Cardiac fibroblast (primary cell): ENCODE data around the gene TGM2.

ENCODE experiments used
- DNase-seq, 2 donors: peaks; one replicate each; pipeline versions ENCODE4 v3.0.0 to v3.0.0-alpha.2; 2010; ENCODE audit warnings: low read depth in 2 of 2
- H3K4me3 ChIP-seq, 2 donors: replicated peaks in 1 of 2; 1 replicate in 1 of 2; 2 replicates in 1 of 2; pipeline ENCODE4 v1.5.1; 2011; ENCODE audit warnings: low read depth in 2 of 2, low read length in 2 of 2, mild to moderate bottlenecking in 2 of 2, moderate library complexity in 1 of 2
- CTCF ChIP-seq: IDR thresholded peaks from one replicate; pipeline ENCODE4 v1.5.1; 2011; ENCODE audit warnings: low read depth, mild to moderate bottlenecking, low read length, inconsistent platforms

The TGM2 gene

GRCh38 chr20:38205001-38205400 lies 39.9 kb upstream of the TGM2 start:
- no peak for TF ChIP-seq CTCF
- no peak overlapping the region for H3K4me3 ChIP-seq
- DNase-seq = no peak

- TF ChIP-seq CTCF = no peak
- no peak overlapping the region for H3K4me3 ChIP-seq
- no peak for DNase-seq
Observed at GRCh38 chr20:38203981-38204357, 38.9 kb upstream of the TGM2 start.

- no peak for TF ChIP-seq CTCF
- no peak overlapping the region for H3K4me3 ChIP-seq
- no peak for DNase-seq
Observed at GRCh38 chr20:38203337-38203980, 38.4 kb upstream of the TGM2 start.

- no peak for TF ChIP-seq CTCF
- H3K4me3 ChIP-seq = no peak overlapping the region
- no peak for DNase-seq
Observed at GRCh38 chr20:38202982-38203293, 37.9 kb upstream of the TGM2 start.

GRCh38 chr20:38202153-38202981 lies 37.3 kb upstream of the TGM2 start:
- H3K4me3 ChIP-seq = no peak overlapping the region
- TF ChIP-seq CTCF = no peak
- no peak for DNase-seq

- no peak overlapping the region for H3K4me3 ChIP-seq
- DNase-seq = peak; percentile 60 to 82
- no peak for TF ChIP-seq CTCF
Observed at GRCh38 chr20:38201356-38201755, 36.3 kb upstream of the TGM2 start.
